Vein endothelial cell (primary cell): ENCODE data around the gene LIN7A. TPM values are rescaled to one million over a fixed set of nuclear protein-coding genes. Genes with fewer than 3 reads are reported as not detected.

Experiments used
- small RNA-seq: library from RNA; depleted of rRNA; stranded (forward); fragments of <200 nt; gene quantifications from one replicate; pipeline ENCODE3, GENCODE V24; 2012
- total RNA-seq: library from RNA; depleted of rRNA; stranded (reverse); fragments of >200 nt; gene quantifications from 2 replicates; pipeline ENCODE4 v1.2.3, GENCODE V29; 2012

The LIN7A gene, protein sequence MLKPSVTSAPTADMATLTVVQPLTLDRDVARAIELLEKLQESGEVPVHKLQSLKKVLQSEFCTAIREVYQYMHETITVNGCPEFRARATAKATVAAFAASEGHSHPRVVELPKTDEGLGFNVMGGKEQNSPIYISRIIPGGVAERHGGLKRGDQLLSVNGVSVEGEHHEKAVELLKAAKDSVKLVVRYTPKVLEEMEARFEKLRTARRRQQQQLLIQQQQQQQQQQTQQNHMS
- under 0.01 and 0.19 TPM in 2 replicates for total RNA-seq

DNA sequence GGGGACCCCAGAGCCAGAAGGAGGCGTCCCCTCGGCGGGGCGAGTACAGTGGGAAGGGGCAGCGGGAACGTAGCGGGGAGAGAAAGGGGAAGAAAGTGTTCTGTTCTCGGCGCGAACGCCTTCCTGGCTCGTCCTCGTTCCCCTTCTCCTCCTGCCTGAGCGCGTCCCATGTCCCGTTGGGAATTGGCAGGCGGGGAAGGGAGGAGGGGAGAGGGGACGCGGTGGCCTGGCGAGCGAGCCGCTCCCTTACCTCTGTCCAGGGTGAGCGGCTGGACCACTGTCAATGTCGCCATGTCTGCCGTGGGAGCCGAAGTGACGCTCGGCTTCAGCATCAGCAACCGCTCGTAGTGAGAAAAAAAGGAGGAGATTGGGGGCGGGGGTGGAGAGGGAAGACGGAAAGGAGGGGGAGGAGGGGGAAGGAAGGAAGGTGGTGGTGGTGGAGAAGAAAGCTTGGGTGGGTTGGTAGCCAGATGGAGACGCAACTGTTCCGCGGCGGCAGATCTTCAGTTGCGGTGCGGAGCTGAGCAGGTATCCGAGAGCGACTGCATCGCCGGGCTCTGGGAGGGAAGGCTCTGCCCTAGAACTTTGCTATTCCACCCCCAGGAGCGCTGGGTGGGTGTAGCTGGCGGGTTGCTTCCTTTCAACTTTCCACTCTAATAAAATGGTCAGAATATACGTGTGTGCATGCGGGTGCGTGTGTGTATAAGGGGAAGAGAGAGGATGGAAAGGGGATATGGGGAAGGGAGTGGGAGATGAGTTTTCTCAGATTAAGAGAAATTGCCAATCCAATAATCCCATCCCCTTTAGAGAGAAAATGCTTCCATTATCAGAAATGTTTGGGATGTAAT is at the start of gene LIN7A:
Gene LIN7A (minus strand): TSS at position 544 of the 848 bp plus-strand sequence. CDS start 212 bp downstream, at position 332.

Small RNA genes within 50 kb of the gene (small RNA-seq; reads per million reads assigned to genes)
- gene MIR617: not detected
- not detected for gene MIR618

Other genes starting within 250 kb of the LIN7A start
- gene MYF6, start 230.3 kb downstream of the LIN7A start, total RNA-seq: not detected in 2 replicates
- not detected in 2 replicates for gene MYF5, start 221.0 kb downstream of the LIN7A start, total RNA-seq
- 0.19 and 0.33 TPM in 2 replicates for gene ACSS3, start 140.1 kb upstream of the LIN7A start, total RNA-seq